GM20000 (cell line): ENCODE measurements around the gene ZIC5.

Source experiments
- DNase-seq: peaks from one replicate; pipeline ENCODE4 v3.0.0; 2012; ENCODE audit warnings: low spot score
- CTCF ChIP-seq: IDR thresholded peaks from 2 replicates; pipeline ENCODE4 v1.5.1; 2012; ENCODE audit warnings: mild to moderate bottlenecking, control low read depth; ENCODE audit errors: extremely low read depth, missing control alignments

ZIC5 gene

GRCh38 chr13:99962242-99962641 lies 9.3 kb downstream of the ZIC5 start:
- DNase-seq, result no peak
- no peak for TF ChIP-seq CTCF

GRCh38 chr13:99961636-99962035 lies 9.9 kb downstream of the ZIC5 start:
- DNase-seq, result no peak
- TF ChIP-seq CTCF, result no peak

- DNase-seq, result no peak
- TF ChIP-seq CTCF, result no peak
These were observed 10.8 kb downstream of the ZIC5 start for GRCh38 chr13:99960663-99961311.

GRCh38 chr13:99959540-99960230 lies 11.9 kb downstream of the ZIC5 start:
- no peak for DNase-seq
- no peak for TF ChIP-seq CTCF

GRCh38 chr13:99959127-99959539 lies 12.4 kb downstream of the ZIC5 start:
- DNase-seq, result no peak
- no peak for TF ChIP-seq CTCF

- DNase-seq, result no peak
- TF ChIP-seq CTCF, result no peak
These were observed 13.0 kb downstream of the ZIC5 start for GRCh38 chr13:99958406-99959126.
